ENCODE measurements around the gene FDPS.

The FDPS gene

DNA sequence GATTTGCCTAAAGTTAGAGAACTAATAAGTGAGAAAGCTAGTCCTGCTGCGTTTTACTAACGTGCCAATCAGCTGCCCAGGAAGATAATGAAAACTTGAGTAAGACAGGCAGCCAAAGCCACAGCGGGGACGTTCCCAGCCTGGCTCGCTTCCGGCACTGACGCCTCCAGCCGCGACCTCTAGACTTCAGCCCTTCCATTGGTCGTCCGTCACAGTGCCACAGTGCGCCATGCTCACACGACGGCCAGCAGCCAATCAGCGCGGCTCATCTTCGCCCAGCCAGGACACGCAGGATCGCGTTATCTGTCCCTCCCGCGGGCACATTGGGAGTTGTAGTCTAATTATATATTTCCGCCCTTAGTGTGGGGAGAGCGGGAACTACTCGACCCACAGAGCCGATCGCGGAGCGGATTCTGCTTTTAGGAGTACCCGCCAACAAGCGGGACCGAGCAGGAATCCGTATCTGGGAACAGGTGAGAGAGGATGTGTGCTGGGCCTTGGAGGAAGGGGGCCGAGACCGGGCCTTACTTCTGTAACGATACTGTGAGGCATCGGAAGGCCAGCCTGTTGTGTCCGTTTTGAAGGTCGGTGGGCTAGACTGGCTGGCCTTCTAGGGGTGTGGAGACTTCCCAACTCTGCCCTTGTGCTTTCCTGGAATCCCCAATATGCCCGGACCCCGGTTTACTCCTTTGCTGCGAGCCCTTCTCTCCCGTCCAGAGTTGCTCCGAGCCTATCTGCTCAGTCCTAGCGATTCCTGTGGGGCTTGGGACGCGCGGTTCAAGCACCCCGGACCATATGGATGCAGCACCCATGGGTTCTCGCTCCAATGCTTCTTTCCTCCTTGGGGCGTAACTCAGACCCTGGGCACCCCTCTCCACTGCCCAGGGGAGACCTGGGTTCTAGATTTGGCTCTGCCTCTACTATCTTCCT, at the start of gene FDPS:
Gene FDPS (plus strand): TSS at position 374 of the 930 bp plus-strand sequence. CDS start 924 bp downstream, outside the sequence.
- DNase-seq (ENCODE audit: low read depth in 2 of 2) = peak; percentile 86 to 93

DNA sequence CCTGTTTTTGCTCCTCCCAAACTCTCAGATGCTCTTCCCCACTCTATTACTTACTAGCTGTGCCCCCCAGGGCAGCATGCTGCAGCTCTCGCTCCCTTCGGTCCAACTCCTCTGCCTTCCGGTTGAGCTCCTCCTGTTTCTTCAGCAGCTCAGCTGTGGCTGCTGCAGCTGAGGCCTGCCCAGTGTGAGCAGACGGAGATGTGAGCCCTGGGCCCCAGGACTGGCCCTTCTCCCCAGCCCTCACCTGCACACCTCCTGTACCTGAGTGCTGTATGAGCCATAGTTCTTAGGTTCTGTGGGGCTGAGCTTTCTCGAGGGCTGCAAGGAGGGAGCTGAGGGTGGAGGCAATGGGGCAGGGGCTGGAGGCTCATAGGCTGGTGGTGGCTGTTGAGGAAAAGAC, 48.4 kb upstream of the FDPS start:
- no peak for DNase-seq (ENCODE audit: low read depth in 2 of 2)

DNA sequence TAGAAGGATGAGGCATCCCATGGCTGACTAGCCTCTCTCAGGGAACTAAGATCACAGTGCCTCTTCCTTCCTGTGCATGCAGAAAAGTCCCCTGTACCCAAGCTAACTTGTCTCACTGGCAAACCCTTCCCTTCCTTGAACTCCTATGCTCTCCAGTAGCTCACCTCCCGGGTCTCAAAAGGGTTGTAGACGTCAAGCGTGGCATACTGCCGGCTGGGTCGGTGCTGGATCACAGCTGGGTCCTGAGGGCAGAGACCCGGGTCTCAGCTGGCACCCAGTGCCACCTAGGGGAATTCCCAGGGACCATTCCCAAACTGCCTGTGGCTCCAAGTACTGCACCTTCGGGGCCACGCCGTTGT, 47.2 kb upstream of the FDPS start:
- DNase-seq (ENCODE audit: low read depth in 2 of 2) = no peak

DNA sequence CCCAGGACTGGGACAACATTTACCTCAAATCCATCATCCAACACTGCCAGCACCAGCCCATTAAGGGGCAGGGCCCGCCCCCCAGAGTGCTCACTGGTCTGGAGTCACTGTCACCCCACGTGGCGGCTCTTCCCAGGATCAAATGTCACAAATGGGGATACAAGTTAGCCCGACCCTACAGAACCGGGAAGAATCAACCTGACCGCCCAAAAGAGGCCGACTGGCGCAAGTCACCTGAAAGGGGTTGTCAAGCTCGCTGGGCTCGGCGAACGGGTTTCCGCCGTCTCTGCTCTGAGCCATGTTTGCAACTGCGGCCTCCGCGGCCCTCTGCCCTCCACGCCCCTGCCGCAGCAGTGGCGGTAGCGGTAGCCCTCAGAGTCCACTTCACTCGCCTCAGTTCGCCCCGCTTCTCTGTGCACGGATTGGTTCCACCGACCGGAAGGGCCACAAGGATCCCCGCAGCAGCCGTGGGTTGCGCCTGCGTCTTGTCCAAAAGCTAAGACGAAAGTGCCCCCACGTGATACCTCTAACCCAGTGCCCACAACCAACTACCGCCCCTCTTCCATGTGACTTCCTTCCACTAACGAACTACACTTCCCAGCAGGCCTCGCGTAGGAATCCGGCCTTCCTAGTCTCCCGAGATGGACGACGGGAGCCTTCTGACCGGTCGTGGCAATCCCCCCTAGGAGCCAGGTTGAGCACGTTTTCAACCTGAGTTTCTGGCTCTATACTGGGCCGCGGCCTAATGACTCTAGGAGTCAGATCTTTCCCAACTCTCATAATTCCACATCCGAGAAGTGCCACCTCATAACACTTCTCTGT, 46.6 kb upstream of the FDPS start, which contains the start of gene SCAMP3:
Gene SCAMP3 (minus strand): TSS at position 509 of the 822 bp plus-strand sequence. CDS start 209 bp downstream, at position 300.
- peak; percentile 63 to 71 for DNase-seq (ENCODE audit: low read depth in 2 of 2)

DNA sequence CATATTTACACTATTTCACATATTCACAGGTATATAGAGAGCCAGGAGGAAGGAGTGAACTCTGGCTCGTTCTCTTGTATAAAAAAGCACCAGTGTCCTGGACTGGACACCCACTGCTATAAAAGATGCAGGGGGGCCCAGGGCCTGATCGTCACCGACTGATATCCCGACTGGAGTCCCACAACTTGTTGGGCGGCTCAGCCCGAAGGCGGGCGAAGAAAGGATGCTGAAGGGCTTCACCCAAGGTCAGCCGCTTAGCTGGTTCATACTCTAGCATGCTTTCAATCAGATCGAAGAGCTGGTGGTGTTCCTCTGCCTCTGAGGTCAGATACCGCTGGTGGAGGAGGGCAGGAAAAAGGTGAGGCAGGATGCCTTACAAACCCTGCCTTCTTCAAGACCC, 45.6 kb upstream of the FDPS start:
- no peak for DNase-seq (ENCODE audit: low read depth in 2 of 2)

DNA sequence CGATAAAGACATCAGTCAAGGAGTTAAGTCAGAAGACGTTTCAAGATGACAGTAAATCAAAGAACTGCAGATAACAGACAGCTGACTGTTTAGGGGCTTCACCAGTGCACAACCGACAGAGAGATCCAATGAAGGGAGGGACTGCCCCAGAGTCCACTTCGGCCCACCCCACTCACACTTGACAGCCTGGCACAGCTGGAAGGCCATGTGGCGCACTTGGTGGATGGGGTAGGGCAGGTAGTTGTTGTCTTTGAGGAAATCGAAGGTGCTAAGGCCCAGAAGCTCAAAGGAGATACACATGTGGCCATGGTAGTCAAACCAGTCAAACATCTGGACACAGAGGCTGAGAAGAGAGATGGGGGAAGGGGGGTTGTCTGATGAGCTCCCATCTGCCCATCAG, 42.1 kb upstream of the FDPS start:
- DNase-seq (ENCODE audit: low read depth in 2 of 2) = no peak

DNA sequence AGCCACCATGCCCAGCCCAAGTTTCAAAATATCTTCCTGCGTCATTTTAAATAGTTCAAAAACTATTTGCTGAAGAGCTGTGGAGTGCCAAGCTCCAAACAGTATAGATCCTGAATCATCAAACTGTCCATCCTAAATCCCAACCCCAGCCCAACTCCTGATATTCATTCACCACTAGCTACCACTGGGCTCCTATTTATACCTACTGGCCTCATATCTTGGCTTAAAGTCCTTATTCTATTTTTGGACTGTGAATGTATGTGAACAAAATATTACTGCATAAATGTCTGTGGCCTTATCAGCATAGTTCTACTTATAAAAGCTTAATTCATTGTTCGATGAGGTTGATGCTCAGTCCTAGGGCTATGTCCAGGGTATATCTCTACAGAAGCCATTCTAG, 41.3 kb upstream of the FDPS start:
- no peak for DNase-seq (ENCODE audit: low read depth in 2 of 2)

DNA sequence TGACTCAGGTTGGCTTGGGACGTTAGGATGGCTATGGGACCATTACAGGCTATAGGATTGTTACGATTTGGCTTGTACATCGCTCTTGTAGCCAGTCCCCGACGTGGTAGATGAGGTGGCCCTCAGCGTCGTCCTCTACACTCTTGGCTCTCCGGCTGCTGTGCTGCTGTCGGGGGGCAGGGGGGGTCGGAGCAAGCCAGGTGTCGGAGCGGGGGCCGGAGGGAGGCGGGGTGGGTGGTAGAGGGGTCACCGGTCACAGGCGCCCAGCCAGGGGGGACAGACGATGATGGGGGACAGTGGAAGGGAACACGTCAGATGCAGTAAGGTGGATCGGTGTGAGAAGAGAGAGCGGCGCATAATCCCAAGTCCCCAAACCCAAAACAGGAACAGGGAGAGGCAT, 40.0 kb upstream of the FDPS start:
- no peak for DNase-seq (ENCODE audit: low read depth in 2 of 2)

DNA sequence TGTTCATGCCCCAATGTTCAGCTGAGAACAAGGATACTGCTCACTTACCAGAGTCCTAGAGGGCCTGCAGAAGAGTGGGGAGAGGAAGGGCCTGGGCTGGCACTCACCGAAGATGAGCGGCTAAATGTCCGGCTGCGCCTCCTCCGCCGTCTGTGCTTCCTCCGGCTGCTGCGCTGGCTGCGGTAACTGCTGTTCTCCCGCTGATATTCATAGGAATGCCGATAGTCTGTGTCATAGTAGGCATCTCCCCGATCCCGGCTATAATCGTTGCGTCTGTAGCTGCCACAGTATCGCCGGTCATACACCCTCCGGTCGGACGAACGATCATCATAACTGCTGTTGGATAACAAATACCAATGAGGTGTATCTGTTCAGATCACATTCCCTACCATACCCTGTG, 39.3 kb upstream of the FDPS start:
- DNase-seq (ENCODE audit: low read depth in 2 of 2) = no peak

DNA sequence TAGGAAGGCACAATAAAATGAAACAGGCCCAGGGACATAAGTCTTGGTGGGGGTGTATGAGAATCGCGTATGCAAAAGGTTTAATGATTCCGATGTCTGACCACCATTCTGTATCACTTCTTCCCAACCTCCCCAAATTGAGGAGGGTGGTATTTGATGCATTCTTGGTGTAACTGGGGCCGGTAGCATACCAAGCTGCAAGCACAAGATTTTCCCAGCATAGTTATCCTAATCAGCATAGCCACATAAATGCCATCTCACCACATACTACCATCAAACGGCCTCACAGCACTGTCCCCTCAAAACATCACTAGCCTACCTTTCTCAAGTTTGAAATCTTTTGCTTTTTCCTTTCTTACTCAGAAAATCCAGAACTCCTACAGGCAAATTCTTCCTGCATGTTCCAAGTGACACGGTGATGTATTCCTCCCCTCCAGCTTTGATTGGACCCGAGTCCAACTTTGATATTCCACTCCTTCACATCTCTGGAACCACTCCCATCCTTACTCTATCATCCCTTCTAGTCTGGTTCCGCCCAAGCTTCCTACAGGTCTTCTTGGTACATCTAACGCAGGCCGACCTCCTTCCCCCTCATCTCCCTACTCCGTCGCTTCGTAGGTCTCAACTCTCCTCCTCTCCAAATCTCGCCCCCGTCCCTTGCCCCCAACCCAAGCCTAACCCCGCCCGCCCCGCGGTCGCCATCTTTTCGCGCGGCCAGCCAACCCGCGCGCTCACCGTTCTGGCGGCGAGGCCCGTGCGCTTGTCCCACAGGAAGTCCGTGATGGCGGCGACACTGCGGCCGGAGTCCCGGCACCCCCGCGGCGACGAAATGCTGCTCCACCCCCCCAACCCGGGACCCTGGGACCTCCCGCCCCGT, 36.0 kb upstream of the FDPS start:
- no peak for DNase-seq (ENCODE audit: low read depth in 2 of 2)

DNA sequence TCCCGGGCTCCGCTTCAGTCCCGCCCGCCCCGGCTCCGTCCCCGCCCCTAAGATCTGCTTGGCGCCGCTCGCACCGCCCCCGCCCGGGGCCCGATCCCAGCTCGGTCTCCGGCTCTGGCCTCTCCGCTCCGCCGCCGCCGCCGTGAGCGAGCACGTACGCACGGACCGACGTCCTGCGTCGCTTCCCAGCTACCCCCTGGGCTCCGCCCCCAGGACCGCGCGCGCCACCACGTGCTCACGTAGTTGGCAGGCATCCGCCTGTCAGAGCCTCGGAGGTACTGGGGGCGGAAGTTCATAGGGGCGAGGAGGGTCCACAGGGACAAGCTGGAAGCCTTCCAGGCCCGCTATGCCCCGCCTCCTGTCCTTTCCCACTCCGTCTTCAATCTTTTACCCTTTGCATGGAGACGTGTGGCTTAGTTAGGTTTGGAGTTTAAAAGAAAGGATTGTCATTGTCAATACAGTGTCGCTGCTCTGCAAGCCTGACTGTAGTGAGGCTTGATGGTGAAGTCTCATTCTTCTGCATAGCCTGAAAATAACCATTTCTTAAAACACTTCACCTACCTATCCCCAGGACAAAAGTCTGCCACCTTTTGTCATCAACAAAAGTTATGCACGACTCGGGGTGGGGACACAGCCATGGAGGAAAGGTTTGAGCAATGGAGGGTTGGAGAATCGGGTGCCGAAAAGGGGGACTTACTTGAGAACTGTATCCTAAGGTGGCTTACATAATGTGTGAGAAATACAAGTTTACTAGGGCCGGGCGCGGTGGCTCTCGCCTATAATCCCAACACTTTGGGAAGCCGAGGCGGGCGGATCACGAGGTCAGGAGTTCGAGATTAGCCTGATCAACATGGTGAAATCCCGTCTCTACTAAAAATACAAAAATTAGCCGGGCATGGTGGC, 35.1 kb upstream of the FDPS start, which contains the start of gene CLK2:
Gene CLK2 (minus strand): TSS at position 162 of the 903 bp plus-strand sequence. CDS start 2,527 bp downstream, outside the sequence.
- DNase-seq (ENCODE audit: low read depth in 2 of 2) = peak; percentile 84 to 90

DNA sequence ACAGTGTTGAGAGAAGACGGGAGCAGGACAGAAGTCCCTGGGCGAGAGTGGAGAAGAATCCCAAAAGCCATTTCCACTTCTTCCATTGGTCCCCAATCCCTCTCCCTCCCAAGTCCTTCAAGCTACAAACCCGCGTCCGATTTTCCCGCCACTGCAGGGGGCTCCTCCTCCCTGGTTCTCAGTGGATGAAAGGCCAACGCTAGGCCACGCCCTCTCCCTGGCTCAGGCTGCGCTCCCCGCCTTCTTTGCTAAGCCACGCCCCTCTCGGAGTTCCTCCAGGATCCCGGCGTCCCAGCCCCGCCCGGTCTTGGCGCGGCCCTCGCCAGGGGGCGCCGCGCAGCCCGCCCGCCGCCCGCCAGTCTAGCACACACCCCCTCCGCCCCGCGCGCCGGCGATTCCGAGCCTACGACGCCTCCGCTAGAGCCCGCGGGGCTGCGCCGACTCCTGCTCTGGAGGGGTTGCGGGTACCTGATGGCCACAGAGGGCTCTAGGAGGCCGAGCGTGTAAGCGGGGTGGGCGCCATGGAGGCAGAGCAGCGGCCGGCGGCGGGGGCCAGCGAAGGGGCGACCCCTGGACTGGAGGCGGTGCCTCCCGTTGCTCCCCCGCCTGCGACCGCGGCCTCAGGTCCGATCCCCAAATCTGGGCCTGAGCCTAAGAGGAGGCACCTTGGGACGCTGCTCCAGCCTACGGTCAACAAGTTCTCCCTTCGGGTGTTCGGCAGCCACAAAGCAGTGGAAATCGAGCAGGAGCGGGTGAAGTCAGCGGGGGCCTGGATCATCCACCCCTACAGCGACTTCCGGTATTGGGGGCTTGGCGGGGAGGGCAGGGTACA, 31.4 kb upstream of the FDPS start, which contains the start of gene HCN3:
Gene HCN3 (plus strand): TSS at position 394 of the 832 bp plus-strand sequence. CDS start 128 bp downstream, at position 522.
- DNase-seq (ENCODE audit: low read depth in 2 of 2) = peak; percentile 80 to 89

DNA sequence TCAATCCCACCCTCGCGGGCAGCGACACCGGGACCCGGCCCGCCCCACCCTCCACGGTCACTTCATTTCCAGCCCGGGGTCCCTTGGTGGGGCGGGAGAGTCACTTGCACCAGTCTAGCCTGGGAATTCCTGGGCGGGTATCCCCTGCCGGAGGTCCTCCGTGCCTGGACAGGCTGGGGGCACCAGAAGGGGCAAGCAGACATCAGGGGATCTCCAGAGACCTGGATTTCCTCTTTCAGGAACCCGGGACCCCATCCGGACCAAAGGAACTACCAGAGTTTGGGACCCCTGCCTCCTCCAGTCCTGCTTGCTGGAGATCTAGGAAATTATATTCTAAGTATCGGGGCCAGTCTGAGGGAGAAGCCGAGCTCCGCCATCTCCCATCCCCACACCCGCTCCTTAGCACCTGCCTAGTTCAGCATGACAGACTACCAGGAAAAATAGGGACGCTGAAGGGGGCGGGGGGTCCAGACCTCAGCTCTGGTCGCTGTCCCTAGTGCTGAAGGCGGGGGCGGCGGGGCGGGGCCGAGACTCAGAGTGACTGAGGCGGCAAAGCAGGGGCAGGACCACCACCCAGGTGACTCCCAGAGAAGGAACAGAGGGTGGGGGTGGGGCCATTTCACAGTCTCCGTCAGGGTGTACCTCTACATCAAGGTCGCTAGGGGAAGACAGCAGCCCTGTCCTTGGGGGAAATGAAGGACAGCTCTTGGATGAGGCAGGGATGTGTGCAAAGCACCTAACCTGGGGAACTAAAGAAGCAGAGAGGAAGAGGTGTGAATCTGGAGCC, 30.6 kb upstream of the FDPS start:
- DNase-seq (ENCODE audit: low read depth in 2 of 2) = peak; percentile 24 to 71

DNA sequence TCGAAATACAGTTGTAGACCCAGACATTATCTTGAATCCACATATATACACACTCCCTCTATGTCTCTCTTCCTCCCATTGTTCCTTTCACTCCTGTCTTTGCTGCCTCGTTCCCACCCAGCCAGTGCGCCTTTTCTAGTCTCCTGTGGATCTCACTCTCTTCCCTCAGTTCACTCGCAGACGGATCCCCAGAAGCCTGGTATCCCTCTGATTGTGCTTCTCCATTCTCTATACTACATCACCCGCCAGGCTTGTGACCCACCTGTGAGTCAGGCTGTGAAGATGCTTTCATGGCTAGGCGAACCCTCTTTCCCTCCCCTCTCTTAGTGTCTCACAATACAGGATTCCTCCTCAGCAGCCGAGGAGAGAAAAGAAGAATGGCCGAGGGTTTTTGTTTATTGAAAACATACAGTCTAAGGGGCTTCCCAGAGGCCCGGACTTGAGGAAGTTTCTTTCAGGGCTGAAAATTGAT, 29.9 kb upstream of the FDPS start:
- DNase-seq (ENCODE audit: low read depth in 2 of 2) = no peak

DNA sequence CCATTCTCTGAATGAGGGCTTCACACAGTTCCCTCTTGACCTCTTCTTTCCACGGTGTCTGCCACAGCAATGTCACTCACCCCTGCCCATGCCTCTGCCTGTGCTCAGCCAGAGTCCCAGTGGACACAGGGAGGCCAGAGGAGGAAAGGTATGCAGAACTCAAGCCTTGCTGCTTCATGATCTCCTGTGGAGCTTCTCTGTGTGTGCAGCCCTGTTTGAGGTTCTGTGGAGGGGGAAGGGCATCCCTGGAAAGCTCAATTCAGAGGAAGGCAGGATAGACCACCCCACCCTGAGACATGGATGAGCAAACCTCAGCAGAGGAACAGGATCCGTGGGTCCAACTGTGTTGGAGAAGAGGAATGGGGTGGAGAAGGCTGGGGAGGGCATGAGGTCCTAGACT, 29.4 kb upstream of the FDPS start:
- no peak for DNase-seq (ENCODE audit: low read depth in 2 of 2)

DNA sequence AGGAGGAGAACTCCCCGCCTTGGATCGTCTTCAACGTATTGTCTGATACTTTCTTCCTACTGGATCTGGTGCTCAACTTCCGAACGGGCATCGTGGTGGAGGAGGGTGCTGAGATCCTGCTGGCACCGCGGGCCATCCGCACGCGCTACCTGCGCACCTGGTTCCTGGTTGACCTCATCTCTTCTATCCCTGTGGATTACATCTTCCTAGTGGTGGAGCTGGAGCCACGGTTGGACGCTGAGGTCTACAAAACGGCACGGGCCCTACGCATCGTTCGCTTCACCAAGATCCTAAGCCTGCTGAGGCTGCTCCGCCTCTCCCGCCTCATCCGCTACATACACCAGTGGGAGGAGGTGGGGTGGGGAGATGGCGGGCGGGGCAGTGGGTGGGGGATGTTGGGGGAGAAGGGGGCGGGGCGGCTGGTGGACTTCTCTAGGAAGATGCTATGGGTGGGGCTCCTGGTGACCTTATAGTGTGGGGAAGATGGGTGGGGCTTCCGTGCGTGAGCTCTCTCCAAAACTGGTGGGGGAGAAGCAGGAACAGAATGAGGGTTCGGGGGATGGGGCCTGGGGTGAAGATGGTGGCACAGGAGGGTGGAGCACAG, 26.1 kb upstream of the FDPS start:
- no peak for DNase-seq (ENCODE audit: low read depth in 2 of 2)

DNA sequence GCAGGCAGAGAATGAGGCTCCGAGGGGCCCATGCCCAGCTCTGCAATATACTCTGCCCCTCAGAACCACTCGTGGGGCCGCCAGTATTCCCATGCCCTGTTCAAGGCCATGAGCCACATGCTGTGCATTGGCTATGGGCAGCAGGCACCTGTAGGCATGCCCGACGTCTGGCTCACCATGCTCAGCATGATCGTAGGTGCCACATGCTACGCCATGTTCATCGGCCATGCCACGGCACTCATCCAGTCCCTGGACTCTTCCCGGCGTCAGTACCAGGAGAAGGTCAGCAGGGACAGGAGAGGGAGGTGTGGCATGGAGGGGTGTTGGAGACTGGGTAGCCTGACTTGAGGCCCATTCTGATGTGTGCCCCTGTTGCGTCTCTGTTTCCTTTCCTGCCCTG, 24.2 kb upstream of the FDPS start:
- DNase-seq (ENCODE audit: low read depth in 2 of 2) = no peak

DNA sequence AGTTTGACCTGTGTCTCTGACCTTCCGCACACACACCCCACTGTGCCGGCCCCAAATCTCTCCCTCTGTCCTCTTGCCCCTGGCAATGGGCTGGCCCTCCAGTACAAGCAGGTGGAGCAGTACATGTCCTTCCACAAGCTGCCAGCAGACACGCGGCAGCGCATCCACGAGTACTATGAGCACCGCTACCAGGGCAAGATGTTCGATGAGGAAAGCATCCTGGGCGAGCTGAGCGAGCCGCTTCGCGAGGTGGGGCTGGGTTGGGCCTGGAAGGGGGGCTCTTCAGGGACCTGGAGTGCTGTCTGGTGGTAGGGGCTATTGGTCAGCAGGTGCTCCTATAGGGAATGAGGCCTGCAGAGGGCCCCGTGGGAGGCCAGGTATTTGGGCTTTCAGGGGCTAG, 23.6 kb upstream of the FDPS start:
- DNase-seq (ENCODE audit: low read depth in 2 of 2) = no peak
